NCI-H2227 treated with DMSO at 0.1 percent for 48 hours (cell line): ENCODE data around the gene FAM20C.

Experiments
- DNase-seq: peaks from one replicate; lab custom pipeline; 2025; lab: John Stamatoyannopoulos, UW

Gene FAM20C

GRCh38 chr7:307970-308369 is 115.6 kb downstream of the FAM20C start:
- DNase-seq, result no peak

DNA sequence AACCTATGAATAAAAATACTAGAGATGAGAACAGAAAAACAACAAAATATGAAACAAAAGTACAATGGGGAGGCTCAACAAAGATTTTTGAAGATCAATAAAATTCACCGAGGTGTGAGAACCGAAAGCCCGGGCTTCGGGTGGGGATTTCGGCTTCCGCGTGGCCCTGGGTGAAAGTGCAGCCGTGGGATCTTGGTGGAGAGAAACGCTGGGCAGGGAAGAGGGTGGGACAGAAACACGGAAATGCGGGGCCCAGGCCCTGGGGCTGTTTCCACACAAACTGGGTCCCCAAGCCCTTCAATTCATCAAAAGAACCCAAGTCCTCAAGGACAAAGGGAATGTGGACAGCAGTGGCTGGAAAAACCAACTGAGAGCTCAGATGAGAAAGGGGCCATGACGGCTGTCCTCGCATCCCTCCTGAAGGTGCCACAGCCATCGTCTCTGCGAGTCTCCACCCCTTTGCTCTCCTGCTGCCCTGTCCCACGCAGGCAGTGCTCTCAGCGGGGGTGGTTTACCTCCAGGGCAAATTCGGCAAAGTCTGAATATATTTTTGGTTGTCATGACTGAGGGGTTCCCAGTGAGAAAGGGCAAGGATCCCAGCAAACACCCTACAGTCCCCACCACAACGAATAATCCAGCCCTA is 117.3 kb downstream of the FAM20C start:
- no peak for DNase-seq
